Gastrocnemius medialis (tissue), 4 donors: ENCODE results near the gene FOSB.

Experiments
- POLR2A ChIP-seq, 2 donors: fragments of 450-650 bp; IDR thresholded peaks; one replicate each; pipeline ENCODE4 v1.6.1; 2017; ENCODE audit warnings: antibody characterized with exemption in 2 of 2, mild to moderate bottlenecking in 2 of 2, moderate library complexity in 2 of 2
- TF ChIP-seq, protein P1 (sequence below), 5 experiments: fragments of 450-650 bp in 3 of 5; fragments of 200-600 bp in 2 of 5; sonication (generic) in 2 of 5; IDR thresholded peaks in 4 of 5; conservative IDR thresholded peaks in 1 of 5; 1 replicate in 4 of 5; 2 replicates in 1 of 5; pipeline ENCODE4 v1.5.1; 2016 to 2019; ENCODE audit warnings: antibody characterized with exemption in 5 of 5, mild to moderate bottlenecking in 3 of 5, moderate library complexity in 3 of 5

- TF ChIP-seq, protein P1, sequence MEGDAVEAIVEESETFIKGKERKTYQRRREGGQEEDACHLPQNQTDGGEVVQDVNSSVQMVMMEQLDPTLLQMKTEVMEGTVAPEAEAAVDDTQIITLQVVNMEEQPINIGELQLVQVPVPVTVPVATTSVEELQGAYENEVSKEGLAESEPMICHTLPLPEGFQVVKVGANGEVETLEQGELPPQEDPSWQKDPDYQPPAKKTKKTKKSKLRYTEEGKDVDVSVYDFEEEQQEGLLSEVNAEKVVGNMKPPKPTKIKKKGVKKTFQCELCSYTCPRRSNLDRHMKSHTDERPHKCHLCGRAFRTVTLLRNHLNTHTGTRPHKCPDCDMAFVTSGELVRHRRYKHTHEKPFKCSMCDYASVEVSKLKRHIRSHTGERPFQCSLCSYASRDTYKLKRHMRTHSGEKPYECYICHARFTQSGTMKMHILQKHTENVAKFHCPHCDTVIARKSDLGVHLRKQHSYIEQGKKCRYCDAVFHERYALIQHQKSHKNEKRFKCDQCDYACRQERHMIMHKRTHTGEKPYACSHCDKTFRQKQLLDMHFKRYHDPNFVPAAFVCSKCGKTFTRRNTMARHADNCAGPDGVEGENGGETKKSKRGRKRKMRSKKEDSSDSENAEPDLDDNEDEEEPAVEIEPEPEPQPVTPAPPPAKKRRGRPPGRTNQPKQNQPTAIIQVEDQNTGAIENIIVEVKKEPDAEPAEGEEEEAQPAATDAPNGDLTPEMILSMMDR (IDR thresholded peaks at IDR 0.05 in 4 of 5, conservative IDR thresholded peaks at IDR 0.05 in 1 of 5) = no peak
- TF ChIP-seq POLR2A (IDR thresholded peaks at IDR 0.05) = no peak
Measured at GRCh38 chr19:45420871-45421270, 46.9 kb upstream of the FOSB start.
